ENCODE data around the gene BLTP2. TPM values are rescaled to one million over a fixed set of nuclear protein-coding genes. Genes with fewer than 3 reads are reported as not detected.

Gene BLTP2
- total RNA-seq, 1 experiment from 2014 or later = 161 TPM

DNA sequence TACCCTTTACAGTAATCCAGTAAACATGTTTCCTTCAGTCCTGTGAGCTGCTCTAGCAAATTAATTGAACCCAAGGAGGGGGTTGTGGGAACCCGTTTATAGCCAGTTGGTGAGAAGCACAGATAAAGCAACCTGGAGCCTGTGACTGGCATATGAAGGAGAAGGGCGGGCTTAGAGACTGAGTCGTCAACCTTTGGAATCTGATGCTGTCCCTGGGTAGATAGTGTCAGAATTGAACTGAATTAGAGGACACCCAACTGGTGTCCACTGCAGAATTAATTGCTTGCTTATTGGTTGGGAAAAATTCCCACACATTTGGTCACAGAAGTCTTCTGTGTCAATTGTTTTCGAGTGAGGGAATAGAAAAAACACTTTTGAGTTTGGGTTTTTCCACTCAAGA lies 18.1 kb downstream of the BLTP2 start:
- no peaks in the 10 kb centered on the region for H3F3A ChIP-seq (ENCODE audit: insufficient read depth, low read depth)
- no peak overlapping the region for H3K27ac ChIP-seq
- BruUV-seq (replicated peaks) = no TSS peak
- no peaks in the 10 kb centered on the region for H3K79me2 ChIP-seq (ENCODE audit: low read depth)
- intact Hi-C loops (cut with micrococcal nuclease; ENCODE audit: unreplicated experiment) = no loop called here
- no peaks in the 10 kb centered on the region for H3K27me3 ChIP-seq (ENCODE audit: insufficient read depth, low read depth)
- peaks cover 5% of the 10 kb centered on the region for H4K20me1 ChIP-seq (ENCODE audit: insufficient read depth)
- no peak overlapping the region for H3K4me3 ChIP-seq
- H3K9me2 ChIP-seq (ENCODE audit: insufficient read depth) = no peaks in the 10 kb centered on the region
- TF ChIP-seq EZH2 (IDR thresholded peaks at IDR 0.05; ENCODE audit: low read depth) = no peak
- TF ChIP-seq, protein P1, sequence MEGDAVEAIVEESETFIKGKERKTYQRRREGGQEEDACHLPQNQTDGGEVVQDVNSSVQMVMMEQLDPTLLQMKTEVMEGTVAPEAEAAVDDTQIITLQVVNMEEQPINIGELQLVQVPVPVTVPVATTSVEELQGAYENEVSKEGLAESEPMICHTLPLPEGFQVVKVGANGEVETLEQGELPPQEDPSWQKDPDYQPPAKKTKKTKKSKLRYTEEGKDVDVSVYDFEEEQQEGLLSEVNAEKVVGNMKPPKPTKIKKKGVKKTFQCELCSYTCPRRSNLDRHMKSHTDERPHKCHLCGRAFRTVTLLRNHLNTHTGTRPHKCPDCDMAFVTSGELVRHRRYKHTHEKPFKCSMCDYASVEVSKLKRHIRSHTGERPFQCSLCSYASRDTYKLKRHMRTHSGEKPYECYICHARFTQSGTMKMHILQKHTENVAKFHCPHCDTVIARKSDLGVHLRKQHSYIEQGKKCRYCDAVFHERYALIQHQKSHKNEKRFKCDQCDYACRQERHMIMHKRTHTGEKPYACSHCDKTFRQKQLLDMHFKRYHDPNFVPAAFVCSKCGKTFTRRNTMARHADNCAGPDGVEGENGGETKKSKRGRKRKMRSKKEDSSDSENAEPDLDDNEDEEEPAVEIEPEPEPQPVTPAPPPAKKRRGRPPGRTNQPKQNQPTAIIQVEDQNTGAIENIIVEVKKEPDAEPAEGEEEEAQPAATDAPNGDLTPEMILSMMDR (conservative IDR thresholded peaks at IDR 0.05) = no peak
- H3K9me3 ChIP-seq (ENCODE audit: insufficient read depth, low read depth) = no peaks in the 10 kb centered on the region
- H3K4me2 ChIP-seq = no peak overlapping the region
- H3K36me3 ChIP-seq (ENCODE audit: low read depth) = peaks cover 22% of the 10 kb centered on the region
- no peaks in the 10 kb centered on the region for H3K4me1 ChIP-seq (replicated peaks; ENCODE audit: insufficient read depth)
- CTCF ChIA-PET = no interaction called here
- DNase-seq = no peak
- POLR2A ChIA-PET (ENCODE audit: unreplicated experiment) = no interaction called here
- no peak overlapping the region for H2AFZ ChIP-seq

DNA sequence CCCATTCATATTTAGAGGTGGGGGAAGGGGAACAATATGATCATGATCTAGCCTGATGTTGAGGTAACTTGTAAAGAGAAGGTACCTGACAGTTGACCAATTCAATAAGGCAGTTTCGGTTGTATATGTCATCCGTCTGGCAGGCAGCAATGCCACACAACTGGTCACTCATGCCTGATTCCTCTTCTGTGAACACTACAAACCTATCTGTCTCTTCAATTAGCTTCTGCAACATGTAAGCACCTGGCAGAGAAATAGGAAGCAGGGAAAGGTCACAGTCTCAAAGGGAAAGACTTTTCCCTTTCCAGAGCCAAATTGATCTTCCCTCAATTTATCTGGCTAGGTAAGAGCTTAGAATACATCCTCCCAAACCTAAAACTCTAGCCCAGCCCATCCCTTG lies 20.8 kb downstream of the BLTP2 start:
- Histone ChIP-seq H2AFZ (no peak overlapping the region), H3K36me3 (ENCODE audit: low read depth) (peaks cover 22% of the 10 kb centered on the region), H4K20me1 (ENCODE audit: insufficient read depth) (no peaks in the 10 kb centered on the region; the same call in 1 of the 2 replicates), H3K27ac (no peak overlapping the region), H3K9me2 (ENCODE audit: insufficient read depth) (no peaks in the 10 kb centered on the region), H3K79me2 (ENCODE audit: low read depth) (no peaks in the 10 kb centered on the region), H3K9me3 (ENCODE audit: insufficient read depth, low read depth) (no peaks in the 10 kb centered on the region), H3K4me2 (no peak overlapping the region), H3F3A (ENCODE audit: insufficient read depth, low read depth) (no peaks in the 10 kb centered on the region), H3K4me1 (replicated peaks; ENCODE audit: insufficient read depth) (no peaks in the 10 kb centered on the region), H3K27me3 (ENCODE audit: insufficient read depth, low read depth) (no peaks in the 10 kb centered on the region), H3K4me3 (no peak overlapping the region)
- POLR2A ChIA-PET (ENCODE audit: unreplicated experiment) = no interaction called here
- CTCF ChIA-PET = no interaction called here
- intact Hi-C loops (cut with micrococcal nuclease; ENCODE audit: unreplicated experiment) = no loop called here
- BruUV-seq (replicated peaks) = no TSS peak
- no peak for DNase-seq
- TF ChIP-seq, protein P1 (conservative IDR thresholded peaks at IDR 0.05) = no peak
- no peak for TF ChIP-seq EZH2 (IDR thresholded peaks at IDR 0.05; ENCODE audit: low read depth)

DNA sequence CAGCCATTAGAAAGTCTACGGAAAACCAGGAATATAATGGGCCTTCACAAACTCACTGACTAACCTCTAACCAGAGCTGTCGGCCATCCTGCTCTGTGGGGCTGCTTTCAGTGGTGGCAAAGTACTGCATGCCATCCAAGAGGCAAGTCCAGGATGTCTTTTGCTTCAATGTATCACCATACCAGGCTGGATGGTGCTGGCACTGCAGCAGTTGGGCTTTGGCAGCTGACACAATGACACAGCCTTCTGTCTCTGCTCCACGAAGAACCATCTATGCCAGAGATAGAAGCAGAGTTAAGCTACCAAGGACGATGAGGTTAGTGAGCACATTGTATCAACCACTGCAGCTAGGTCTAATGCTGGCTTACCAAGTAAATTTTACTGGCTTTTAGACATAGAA lies 21.3 kb downstream of the BLTP2 start:
- TF ChIP-seq, protein P1 (conservative IDR thresholded peaks at IDR 0.05) = no peak
- TF ChIP-seq EZH2 (IDR thresholded peaks at IDR 0.05; ENCODE audit: low read depth) = no peak
- intact Hi-C loops (cut with micrococcal nuclease; ENCODE audit: unreplicated experiment) = no loop called here
- Histone ChIP-seq H3K9me2 (ENCODE audit: insufficient read depth) (no peaks in the 10 kb centered on the region), H3K4me2 (no peak overlapping the region), H2AFZ (no peak overlapping the region), H3F3A (ENCODE audit: insufficient read depth, low read depth) (no peaks in the 10 kb centered on the region), H3K4me1 (replicated peaks; ENCODE audit: insufficient read depth) (no peaks in the 10 kb centered on the region), H3K79me2 (ENCODE audit: low read depth) (no peaks in the 10 kb centered on the region), H3K9me3 (ENCODE audit: insufficient read depth, low read depth) (no peaks in the 10 kb centered on the region), H3K27ac (no peak overlapping the region), H3K4me3 (no peak overlapping the region), H4K20me1 (ENCODE audit: insufficient read depth) (no peaks in the 10 kb centered on the region; the same call in 1 of the 2 replicates), H3K27me3 (ENCODE audit: insufficient read depth, low read depth) (no peaks in the 10 kb centered on the region), H3K36me3 (ENCODE audit: low read depth) (peaks cover 26% of the 10 kb centered on the region)
- ChIA-PET CTCF (no interaction called here), POLR2A (ENCODE audit: unreplicated experiment) (no interaction called here)
- no TSS peak for BruUV-seq (replicated peaks)
- no peak for DNase-seq

Data from PC-9 (cell line).